ENCODE results near the gene MBP.
A peak's percentile ranks its signal among the peaks of the same experiment; 100 is the strongest.
"Not testable (repeated sequence)": the region's sequence is repeated elsewhere in the genome, so short reads cannot be mapped to it uniquely, and the experiment has no call there.

MBP gene

GRCh38 chr18:76951456-76952247 lies 180.9 kb downstream of the MBP start:
- no peak for DNase-seq (ENCODE audit: low read depth, low spot score)

- peak; percentile 16 for DNase-seq (ENCODE audit: low read depth, low spot score)
These were observed 184.2 kb downstream of the MBP start for GRCh38 chr18:76948345-76948744.

GRCh38 chr18:76944346-76944745 lies 188.2 kb downstream of the MBP start:
- DNase-seq (ENCODE audit: low read depth, low spot score), result not testable (repeated sequence)

- no peak for DNase-seq (ENCODE audit: low read depth, low spot score)
These were observed 188.8 kb downstream of the MBP start for GRCh38 chr18:76943542-76944339.

- no peak for DNase-seq (ENCODE audit: low read depth, low spot score)
These were observed 191.3 kb downstream of the MBP start for GRCh38 chr18:76941284-76941683.

GRCh38 chr18:76938619-76939018 lies 194.0 kb downstream of the MBP start:
- no peak for DNase-seq (ENCODE audit: low read depth, low spot score)

- DNase-seq (ENCODE audit: low read depth, low spot score), result no peak
These were observed 195.0 kb downstream of the MBP start for GRCh38 chr18:76937597-76937996.

- DNase-seq (ENCODE audit: low read depth, low spot score), result no peak
These were observed 195.7 kb downstream of the MBP start for GRCh38 chr18:76936877-76937276.

- no peak for DNase-seq (ENCODE audit: low read depth, low spot score)
These were observed 196.8 kb downstream of the MBP start for GRCh38 chr18:76935722-76936337.

- no peak for DNase-seq (ENCODE audit: low read depth, low spot score)
These were observed 200.4 kb downstream of the MBP start for GRCh38 chr18:76932026-76932819.

GRCh38 chr18:76931171-76931570 lies 201.4 kb downstream of the MBP start:
- DNase-seq (ENCODE audit: low read depth, low spot score), result no peak
